GM15510 (cell line): Measurements from ENCODE around the gene EPHA6.

Experiments used
- POLR2A ChIP-seq: IDR thresholded peaks from 3 replicates; pipeline ENCODE4 v1.6.1; 2011; ENCODE audit warnings: borderline replicate concordance; ENCODE audit not compliant: insufficient read length; ENCODE audit errors: extremely low read depth

The EPHA6 gene

GRCh38 chr3:97647441-97647982 lies 833.1 kb downstream of the EPHA6 start:
- TF ChIP-seq POLR2A = no peak

- no peak for TF ChIP-seq POLR2A
Measured at GRCh38 chr3:97655971-97656370, 841.6 kb downstream of the EPHA6 start.

- TF ChIP-seq POLR2A = no peak
Measured at GRCh38 chr3:97656638-97657037, 842.2 kb downstream of the EPHA6 start.

- no peak for TF ChIP-seq POLR2A
Measured at GRCh38 chr3:97658668-97659285, 844.4 kb downstream of the EPHA6 start.

- TF ChIP-seq POLR2A = no peak
Measured at GRCh38 chr3:97662264-97662663, 847.9 kb downstream of the EPHA6 start.

GRCh38 chr3:97662762-97663161 lies 848.4 kb downstream of the EPHA6 start:
- TF ChIP-seq POLR2A = no peak

GRCh38 chr3:97665896-97666295 lies 851.5 kb downstream of the EPHA6 start:
- TF ChIP-seq POLR2A = no peak

- no peak for TF ChIP-seq POLR2A
Measured at GRCh38 chr3:97670952-97671351, 856.6 kb downstream of the EPHA6 start.

GRCh38 chr3:97673357-97673997 lies 859.1 kb downstream of the EPHA6 start:
- TF ChIP-seq POLR2A = no peak

GRCh38 chr3:97674461-97674860 lies 860.1 kb downstream of the EPHA6 start:
- TF ChIP-seq POLR2A = no peak

GRCh38 chr3:97680210-97680609 lies 865.8 kb downstream of the EPHA6 start:
- no peak for TF ChIP-seq POLR2A

GRCh38 chr3:97680696-97681095 lies 866.3 kb downstream of the EPHA6 start:
- TF ChIP-seq POLR2A = no peak

- no peak for TF ChIP-seq POLR2A
Measured at GRCh38 chr3:97684490-97684889, 870.1 kb downstream of the EPHA6 start.

GRCh38 chr3:97686258-97686657 lies 871.9 kb downstream of the EPHA6 start:
- TF ChIP-seq POLR2A = no peak

GRCh38 chr3:97687734-97688133 lies 873.3 kb downstream of the EPHA6 start:
- no peak for TF ChIP-seq POLR2A

- no peak for TF ChIP-seq POLR2A
Measured at GRCh38 chr3:97689111-97689510, 874.7 kb downstream of the EPHA6 start.
